GM23338 (cell line): Measurements from ENCODE around the gene FGF16. TPM values are rescaled to one million over a fixed set of nuclear protein-coding genes. Genes with fewer than 3 reads are reported as not detected.

Source experiments
- ATAC-seq: fragments of 200-7000 bp; cut with Tn5 transposase; 3 replicates; pipeline ENCODE4 v1.9.1; 2020
- DNase-seq: peaks from one replicate; pipeline ENCODE4 v3.0.0-alpha.2; 2015; ENCODE audit warnings: low spot score
- H2AFZ ChIP-seq: fragments of 200-600 bp; sonication (generic); 2 replicates; pipeline ENCODE4 v1.8.0; 2016; ENCODE audit warnings: antibody characterized with exemption, mild to moderate bottlenecking, moderate library complexity
- H3F3A ChIP-seq: fragments of 200-600 bp; sonication (generic); replicated peaks from 2 replicates; pipeline ENCODE4 v1.8.0; 2017; ENCODE audit warnings: antibody characterized with exemption, mixed run types, low read depth
- H3K27ac ChIP-seq: fragments of 200-600 bp; sonication (generic); 2 replicates; pipeline ENCODE4 v1.6.1; 2016; ENCODE audit warnings: low read depth
- H3K27me3 ChIP-seq: fragments of 200-600 bp; sonication (generic); 2 replicates; pipeline ENCODE4 v1.8.0; 2016; ENCODE audit warnings: mild to moderate bottlenecking, mixed run types, moderate library complexity; ENCODE audit not compliant: insufficient read depth
- H3K36me3 ChIP-seq: fragments of 200-600 bp; sonication (generic); 2 replicates; pipeline ENCODE4 v1.8.0; 2016; ENCODE audit warnings: mild to moderate bottlenecking; ENCODE audit not compliant: insufficient read depth
- H3K4me1 ChIP-seq: fragments of 200-600 bp; sonication (generic); 2 replicates; pipeline ENCODE4 v1.8.0; 2016; ENCODE audit warnings: mild to moderate bottlenecking, moderate library complexity; ENCODE audit not compliant: insufficient read depth
- H3K4me2 ChIP-seq: fragments of 200-600 bp; sonication (generic); 2 replicates; pipeline ENCODE4 v1.7.1; 2017; ENCODE audit warnings: mixed run types
- H3K4me3 ChIP-seq: fragments of 200-600 bp; sonication (generic); 2 replicates; pipeline ENCODE4 v1.6.1; 2016; ENCODE audit warnings: mixed run types
- H3K79me2 ChIP-seq: fragments of 200-600 bp; sonication (generic); replicated peaks from 2 replicates; pipeline ENCODE4 v1.8.0; 2017; ENCODE audit warnings: mild to moderate bottlenecking; ENCODE audit not compliant: insufficient read depth
- H3K9me2 ChIP-seq: fragments of 200-600 bp; sonication (generic); 2 replicates; pipeline ENCODE4 v1.8.0; 2017; ENCODE audit not compliant: insufficient read depth
- H4K20me1 ChIP-seq: fragments of 200-600 bp; sonication (generic); replicated peaks from 2 replicates; pipeline ENCODE4 v1.8.0; 2017; ENCODE audit warnings: mild to moderate bottlenecking; ENCODE audit not compliant: insufficient read depth
- H3K27ac Mint-ChIP-seq: 2 replicates; pipeline ENCODE4 v1.8.0; 2020; ENCODE audit warnings: inconsistent platforms, mild to moderate bottlenecking, moderate library complexity, mixed read lengths
- H3K27me3 Mint-ChIP-seq: 3 replicates; pipeline ENCODE4 v1.8.0; 2022; ENCODE audit warnings: low read depth, mild to moderate bottlenecking, moderate library complexity, mixed read lengths, inconsistent platforms; ENCODE audit not compliant: insufficient read depth, poor library complexity
- H3K36me3 Mint-ChIP-seq: 3 replicates; pipeline ENCODE4 v1.8.0; 2021; ENCODE audit warnings: low read depth, mild to moderate bottlenecking, inconsistent platforms, moderate library complexity, mixed read lengths
- H3K4me1 Mint-ChIP-seq: 3 replicates; pipeline ENCODE4 v1.8.0; 2020; ENCODE audit warnings: mild to moderate bottlenecking, inconsistent platforms, mixed read lengths
- H3K4me3 Mint-ChIP-seq: 3 replicates; pipeline ENCODE4 v1.8.0; 2021; ENCODE audit warnings: moderate library complexity, mild to moderate bottlenecking, inconsistent platforms, mixed read lengths
- H3K9me3 Mint-ChIP-seq: 3 replicates; pipeline ENCODE4 v1.8.0; 2020; ENCODE audit warnings: moderate library complexity, mild to moderate bottlenecking, inconsistent platforms, mixed read lengths
- CTCF ChIP-seq, 2 experiments: fragments of 200-600 bp in 1 of 2; sonication (generic) in 1 of 2; conservative IDR thresholded peaks; 2 replicates each; pipeline versions ENCODE4 v1.5.1 to v1.6.1; 2016 to 2017; ENCODE audit warnings: antibody characterized with exemption in 2 of 2, low read depth in 2 of 2, mild to moderate bottlenecking in 2 of 2, moderate library complexity in 1 of 2
- EZH2phosphoT487 ChIP-seq: fragments of 200-600 bp; sonication (generic); IDR thresholded peaks from one replicate; pipeline ENCODE4 v1.8.1; 2018; ENCODE audit warnings: antibody characterized with exemption; ENCODE audit not compliant: unreplicated experiment
- NANOG ChIP-seq: IDR thresholded peaks from 2 replicates; pipeline ENCODE4 v1.6.1; 2016; ENCODE audit warnings: antibody characterized with exemption, borderline replicate concordance
- POLR2AphosphoS5 ChIP-seq: IDR thresholded peaks from 2 replicates; pipeline ENCODE4 v1.6.1; 2016; ENCODE audit warnings: antibody characterized with exemption, low read depth
- STAT1 ChIP-seq: IDR thresholded peaks from one replicate; pipeline ENCODE4 v1.6.1; 2016; ENCODE audit warnings: antibody characterized with exemption; ENCODE audit not compliant: unreplicated experiment
- ZNF114 ChIP-seq: fragments of 250-450 bp; sonication (Bioruptor Pico); IDR thresholded peaks from 2 replicates; pipeline ENCODE4 v1.5.0; 2020; ENCODE audit warnings: mild to moderate bottlenecking, moderate library complexity
- polyA plus RNA-seq: library from polyadenylated mRNA; unstranded; fragments of >200 nt; fragmentation: Nextera tagmentation; extraction: Ambion mirVana; gene quantifications from 2 replicates; pipeline ENCODE4 v1.2.1, GENCODE V29; 2016
- total RNA-seq: library from RNA; depleted of rRNA; stranded (reverse); fragments of >200 nt; shearing (Covaris generic); gene quantifications from 2 replicates; pipeline ENCODE4 v1.2.3, GENCODE V29; 2014
- TF ChIP-seq, protein P1 (sequence below): fragments of 250-450 bp; sonication (Bioruptor Pico); IDR thresholded peaks from 2 replicates; pipeline ENCODE4 v1.5.0; 2020; ENCODE audit warnings: mild to moderate bottlenecking, moderate library complexity
- TF ChIP-seq, protein P2 (sequence below): IDR thresholded peaks from 2 replicates; pipeline ENCODE4 v1.6.1; 2016; ENCODE audit warnings: antibody characterized with exemption

FGF16 gene
- total and polyA plus RNA-seq, 2 experiments from 2014 or later: 1.6 to 2.3 TPM

GRCh38 chrX:77415882-77416281, 31.3 kb upstream of the FGF16 start:
- no peak for ATAC-seq
- H3K36me3 Mint-ChIP-seq: 0 out of 3 replicates have a peak, but pooled peaks cover 4% of the 10 kb centered on the region
- no peaks in the 10 kb centered on the region for H3K27me3 ChIP-seq
- DNase-seq: no peak
- H3K4me3 Mint-ChIP-seq: no peak overlapping the region
- no peaks in the 10 kb centered on the region for H3K4me1 ChIP-seq
- H3K4me2 ChIP-seq: no peak overlapping the region
- H3K79me2 ChIP-seq: no peaks in the 10 kb centered on the region
- H4K20me1 ChIP-seq: no peaks in the 10 kb centered on the region
- H3K9me2 ChIP-seq: no peaks in the 10 kb centered on the region
- no peaks in the 10 kb centered on the region for H3K4me1 Mint-ChIP-seq
- H3K36me3 ChIP-seq: no peaks in the 10 kb centered on the region
- no peak overlapping the region for H2AFZ ChIP-seq
- no peak overlapping the region for H3K27ac Mint-ChIP-seq
- no peak for TF ChIP-seq CTCF (conservative IDR thresholded peaks at IDR 0.05; ENCODE audit: low read depth in 2 of 2)
- no peak for TF ChIP-seq POLR2AphosphoS5
- no peak for TF ChIP-seq ZNF114 (CRISPR knock-in tag)
- no peak for TF ChIP-seq NANOG
- TF ChIP-seq, protein P1, sequence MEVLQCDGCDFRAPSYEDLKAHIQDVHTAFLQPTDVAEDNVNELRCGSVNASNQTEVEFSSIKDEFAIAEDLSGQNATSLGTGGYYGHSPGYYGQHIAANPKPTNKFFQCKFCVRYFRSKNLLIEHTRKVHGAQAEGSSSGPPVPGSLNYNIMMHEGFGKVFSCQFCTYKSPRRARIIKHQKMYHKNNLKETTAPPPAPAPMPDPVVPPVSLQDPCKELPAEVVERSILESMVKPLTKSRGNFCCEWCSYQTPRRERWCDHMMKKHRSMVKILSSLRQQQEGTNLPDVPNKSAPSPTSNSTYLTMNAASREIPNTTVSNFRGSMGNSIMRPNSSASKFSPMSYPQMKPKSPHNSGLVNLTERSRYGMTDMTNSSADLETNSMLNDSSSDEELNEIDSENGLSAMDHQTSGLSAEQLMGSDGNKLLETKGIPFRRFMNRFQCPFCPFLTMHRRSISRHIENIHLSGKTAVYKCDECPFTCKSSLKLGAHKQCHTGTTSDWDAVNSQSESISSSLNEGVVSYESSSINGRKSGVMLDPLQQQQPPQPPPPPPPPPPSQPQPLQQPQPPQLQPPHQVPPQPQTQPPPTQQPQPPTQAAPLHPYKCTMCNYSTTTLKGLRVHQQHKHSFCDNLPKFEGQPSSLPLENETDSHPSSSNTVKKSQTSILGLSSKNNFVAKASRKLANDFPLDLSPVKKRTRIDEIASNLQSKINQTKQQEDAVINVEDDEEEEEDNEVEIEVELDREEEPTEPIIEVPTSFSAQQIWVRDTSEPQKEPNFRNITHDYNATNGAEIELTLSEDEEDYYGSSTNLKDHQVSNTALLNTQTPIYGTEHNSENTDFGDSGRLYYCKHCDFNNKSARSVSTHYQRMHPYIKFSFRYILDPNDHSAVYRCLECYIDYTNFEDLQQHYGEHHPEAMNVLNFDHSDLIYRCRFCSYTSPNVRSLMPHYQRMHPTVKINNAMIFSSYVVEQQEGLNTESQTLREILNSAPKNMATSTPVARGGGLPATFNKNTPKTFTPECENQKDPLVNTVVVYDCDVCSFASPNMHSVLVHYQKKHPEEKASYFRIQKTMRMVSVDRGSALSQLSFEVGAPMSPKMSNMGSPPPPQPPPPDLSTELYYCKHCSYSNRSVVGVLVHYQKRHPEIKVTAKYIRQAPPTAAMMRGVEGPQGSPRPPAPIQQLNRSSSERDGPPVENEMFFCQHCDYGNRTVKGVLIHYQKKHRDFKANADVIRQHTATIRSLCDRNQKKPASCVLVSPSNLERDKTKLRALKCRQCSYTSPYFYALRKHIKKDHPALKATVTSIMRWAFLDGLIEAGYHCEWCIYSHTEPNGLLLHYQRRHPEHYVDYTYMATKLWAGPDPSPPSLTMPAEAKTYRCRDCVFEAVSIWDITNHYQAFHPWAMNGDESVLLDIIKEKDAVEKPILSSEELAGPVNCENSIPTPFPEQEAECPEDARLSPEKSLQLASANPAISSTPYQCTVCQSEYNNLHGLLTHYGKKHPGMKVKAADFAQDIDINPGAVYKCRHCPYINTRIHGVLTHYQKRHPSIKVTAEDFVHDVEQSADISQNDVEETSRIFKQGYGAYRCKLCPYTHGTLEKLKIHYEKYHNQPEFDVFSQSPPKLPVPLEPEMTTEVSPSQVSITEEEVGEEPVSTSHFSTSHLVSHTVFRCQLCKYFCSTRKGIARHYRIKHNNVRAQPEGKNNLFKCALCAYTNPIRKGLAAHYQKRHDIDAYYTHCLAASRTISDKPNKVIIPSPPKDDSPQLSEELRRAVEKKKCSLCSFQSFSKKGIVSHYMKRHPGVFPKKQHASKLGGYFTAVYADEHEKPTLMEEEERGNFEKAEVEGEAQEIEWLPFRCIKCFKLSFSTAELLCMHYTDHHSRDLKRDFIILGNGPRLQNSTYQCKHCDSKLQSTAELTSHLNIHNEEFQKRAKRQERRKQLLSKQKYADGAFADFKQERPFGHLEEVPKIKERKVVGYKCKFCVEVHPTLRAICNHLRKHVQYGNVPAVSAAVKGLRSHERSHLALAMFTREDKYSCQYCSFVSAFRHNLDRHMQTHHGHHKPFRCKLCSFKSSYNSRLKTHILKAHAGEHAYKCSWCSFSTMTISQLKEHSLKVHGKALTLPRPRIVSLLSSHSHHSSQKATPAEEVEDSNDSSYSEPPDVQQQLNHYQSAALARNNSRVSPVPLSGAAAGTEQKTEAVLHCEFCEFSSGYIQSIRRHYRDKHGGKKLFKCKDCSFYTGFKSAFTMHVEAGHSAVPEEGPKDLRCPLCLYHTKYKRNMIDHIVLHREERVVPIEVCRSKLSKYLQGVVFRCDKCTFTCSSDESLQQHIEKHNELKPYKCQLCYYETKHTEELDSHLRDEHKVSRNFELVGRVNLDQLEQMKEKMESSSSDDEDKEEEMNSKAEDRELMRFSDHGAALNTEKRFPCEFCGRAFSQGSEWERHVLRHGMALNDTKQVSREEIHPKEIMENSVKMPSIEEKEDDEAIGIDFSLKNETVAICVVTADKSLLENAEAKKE: no peak
- TF ChIP-seq, protein P2, sequence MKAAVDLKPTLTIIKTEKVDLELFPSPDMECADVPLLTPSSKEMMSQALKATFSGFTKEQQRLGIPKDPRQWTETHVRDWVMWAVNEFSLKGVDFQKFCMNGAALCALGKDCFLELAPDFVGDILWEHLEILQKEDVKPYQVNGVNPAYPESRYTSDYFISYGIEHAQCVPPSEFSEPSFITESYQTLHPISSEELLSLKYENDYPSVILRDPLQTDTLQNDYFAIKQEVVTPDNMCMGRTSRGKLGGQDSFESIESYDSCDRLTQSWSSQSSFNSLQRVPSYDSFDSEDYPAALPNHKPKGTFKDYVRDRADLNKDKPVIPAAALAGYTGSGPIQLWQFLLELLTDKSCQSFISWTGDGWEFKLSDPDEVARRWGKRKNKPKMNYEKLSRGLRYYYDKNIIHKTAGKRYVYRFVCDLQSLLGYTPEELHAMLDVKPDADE: no peak
- no peak for TF ChIP-seq STAT1
- TF ChIP-seq EZH2phosphoT487: no peak
- no peak overlapping the region for H3K27ac ChIP-seq
- H3K27me3 Mint-ChIP-seq: peaks cover 2% of the 10 kb centered on the region
- no peaks in the 10 kb centered on the region for H3F3A ChIP-seq
- H3K9me3 Mint-ChIP-seq: no peaks in the 10 kb centered on the region
- no peak overlapping the region for H3K4me3 ChIP-seq
